Activated T-helper 1 cell treated with anti-CD3 and anti-CD28 coated beads, Interleukin-2, amount 50 U/mL, for 16 hours (primary cell): ENCODE results near the gene ENO2.
A peak's percentile ranks its signal among the peaks of the same experiment; 100 is the strongest.

Experiments
- DNase-seq, 2 donors: peaks; one replicate each; pipeline ENCODE4 v3.0.0-alpha.2; 2020; ENCODE audit warnings: low read depth in 1 of 2, low spot score in 1 of 2

ENO2 gene

DNA sequence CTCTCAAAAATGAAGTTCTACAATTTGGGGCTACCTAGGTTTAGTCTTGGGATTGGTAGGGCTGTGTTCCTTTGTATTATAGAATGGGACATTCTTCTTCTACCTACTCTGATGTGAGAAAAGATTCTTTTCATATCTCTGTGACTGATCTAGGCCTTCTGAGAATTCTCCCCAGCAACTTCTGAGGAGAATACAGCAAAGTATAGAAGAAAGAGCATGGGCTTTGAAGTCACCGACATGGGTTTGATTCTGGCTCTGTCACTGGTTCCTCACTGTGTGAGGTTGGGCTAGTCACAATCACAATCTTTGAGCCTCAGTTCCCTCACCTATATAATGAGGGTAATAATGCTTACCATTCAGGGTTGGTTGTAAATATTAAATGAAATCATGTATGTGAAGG is 18.4 kb downstream of the ENO2 start:
- no peak for DNase-seq

DNA sequence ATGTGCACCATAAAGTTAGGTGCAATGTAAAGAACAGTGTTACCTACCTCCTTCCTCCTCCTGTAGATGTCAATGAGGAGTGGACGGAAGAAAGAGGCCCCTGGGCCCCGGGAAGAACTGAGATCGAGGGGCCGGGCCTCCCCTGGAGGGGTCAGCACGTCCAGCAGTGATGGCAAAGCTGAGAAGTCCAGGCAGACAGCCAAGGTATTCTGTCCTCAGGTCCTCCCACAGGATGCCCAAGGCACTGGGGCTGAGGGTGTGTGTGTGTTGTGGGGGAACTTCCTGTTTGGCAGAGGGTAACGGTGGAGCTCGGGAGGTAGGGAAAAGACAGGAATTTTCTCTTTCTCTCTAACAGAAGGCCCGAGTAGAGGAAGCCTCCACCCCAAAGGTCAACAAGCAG is 19.7 kb downstream of the ENO2 start:
- no peak for DNase-seq

- no peak for DNase-seq
Measured at GRCh38 chr12:6935371-6936193, 21.2 kb downstream of the ENO2 start.

DNA sequence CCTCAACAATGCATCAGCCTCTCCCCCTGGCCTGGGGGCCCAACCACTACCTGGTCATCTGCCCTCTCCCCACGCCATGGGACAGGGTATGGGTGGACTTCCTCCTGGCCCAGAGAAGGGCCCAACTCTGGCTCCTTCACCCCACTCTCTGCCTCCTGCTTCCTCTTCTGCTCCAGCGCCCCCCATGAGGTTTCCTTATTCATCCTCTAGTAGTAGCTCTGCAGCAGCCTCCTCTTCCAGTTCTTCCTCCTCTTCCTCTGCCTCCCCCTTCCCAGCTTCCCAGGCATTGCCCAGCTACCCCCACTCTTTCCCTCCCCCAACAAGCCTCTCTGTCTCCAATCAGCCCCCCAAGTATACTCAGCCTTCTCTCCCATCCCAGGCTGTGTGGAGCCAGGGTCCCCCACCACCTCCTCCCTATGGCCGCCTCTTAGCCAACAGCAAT is 21.8 kb downstream of the ENO2 start:
- DNase-seq, result no peak

DNA sequence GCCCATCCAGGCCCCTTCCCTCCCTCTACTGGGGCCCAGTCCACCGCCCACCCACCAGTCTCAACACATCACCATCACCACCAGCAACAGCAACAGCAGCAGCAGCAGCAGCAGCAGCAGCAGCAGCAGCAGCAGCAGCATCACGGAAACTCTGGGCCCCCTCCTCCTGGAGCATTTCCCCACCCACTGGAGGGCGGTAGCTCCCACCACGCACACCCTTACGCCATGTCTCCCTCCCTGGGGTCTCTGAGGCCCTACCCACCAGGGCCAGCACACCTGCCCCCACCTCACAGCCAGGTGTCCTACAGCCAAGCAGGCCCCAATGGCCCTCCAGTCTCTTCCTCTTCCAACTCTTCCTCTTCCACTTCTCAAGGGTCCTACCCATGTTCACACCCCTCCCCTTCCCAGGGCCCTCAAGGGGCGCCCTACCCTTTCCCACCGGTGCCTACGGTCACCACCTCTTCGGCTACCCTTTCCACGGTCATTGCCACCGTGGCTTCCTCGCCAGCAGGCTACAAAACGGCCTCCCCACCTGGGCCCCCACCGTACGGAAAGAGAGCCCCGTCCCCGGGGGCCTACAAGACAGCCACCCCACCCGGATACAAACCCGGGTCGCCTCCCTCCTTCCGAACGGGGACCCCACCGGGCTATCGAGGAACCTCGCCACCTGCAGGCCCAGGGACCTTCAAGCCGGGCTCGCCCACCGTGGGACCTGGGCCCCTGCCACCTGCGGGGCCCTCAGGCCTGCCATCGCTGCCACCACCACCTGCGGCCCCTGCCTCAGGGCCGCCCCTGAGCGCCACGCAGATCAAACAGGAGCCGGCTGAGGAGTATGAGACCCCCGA is 22.5 kb downstream of the ENO2 start:
- DNase-seq, result no peak

GRCh38 chr12:6937481-6938352 is 23.3 kb downstream of the ENO2 start:
- peak; percentile 82 to 90 for DNase-seq

GRCh38 chr12:6938353-6939190 is 24.2 kb downstream of the ENO2 start:
- DNase-seq, result no peak

DNA sequence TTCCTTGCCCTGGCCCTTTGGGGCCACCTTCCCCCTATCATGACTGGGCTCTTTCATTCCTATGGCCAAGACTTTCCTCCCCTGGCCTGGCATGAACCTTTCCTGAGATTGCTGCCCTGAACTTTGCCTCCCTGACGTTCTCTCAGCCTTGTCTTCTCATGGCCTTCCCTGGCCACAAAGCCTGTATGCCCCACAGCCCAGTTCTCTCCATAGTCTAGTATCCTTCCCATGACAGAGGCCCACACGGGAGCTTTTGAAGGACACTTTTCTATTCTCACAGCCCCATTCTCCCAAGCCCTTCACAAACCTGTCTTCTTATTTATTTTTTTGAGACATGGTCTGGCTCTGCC is 24.8 kb downstream of the ENO2 start:
- no peak for DNase-seq

GRCh38 chr12:6941267-6941666 is 26.9 kb downstream of the ENO2 start:
- DNase-seq, result no peak

- DNase-seq, result no peak
Measured at GRCh38 chr12:6941782-6942181, 27.4 kb downstream of the ENO2 start.

GRCh38 chr12:6942331-6942665 is 27.9 kb downstream of the ENO2 start:
- DNase-seq, result no peak

DNA sequence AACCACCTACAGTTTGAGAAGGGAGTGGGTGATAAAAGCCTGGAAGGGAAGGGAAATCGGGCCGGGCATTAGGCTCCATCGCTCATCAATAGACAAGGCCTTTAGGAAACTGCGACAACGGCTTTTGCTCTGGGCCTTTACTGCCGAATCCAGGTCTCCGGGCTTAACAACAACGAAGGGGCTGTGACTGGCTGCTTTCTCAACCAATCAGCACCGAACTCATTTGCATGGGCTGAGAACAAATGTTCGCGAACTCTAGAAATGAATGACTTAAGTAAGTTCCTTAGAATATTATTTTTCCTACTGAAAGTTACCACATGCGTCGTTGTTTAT is 29.0 kb downstream of the ENO2 start:
- DNase-seq, result peak; percentile 56 to 63

DNA sequence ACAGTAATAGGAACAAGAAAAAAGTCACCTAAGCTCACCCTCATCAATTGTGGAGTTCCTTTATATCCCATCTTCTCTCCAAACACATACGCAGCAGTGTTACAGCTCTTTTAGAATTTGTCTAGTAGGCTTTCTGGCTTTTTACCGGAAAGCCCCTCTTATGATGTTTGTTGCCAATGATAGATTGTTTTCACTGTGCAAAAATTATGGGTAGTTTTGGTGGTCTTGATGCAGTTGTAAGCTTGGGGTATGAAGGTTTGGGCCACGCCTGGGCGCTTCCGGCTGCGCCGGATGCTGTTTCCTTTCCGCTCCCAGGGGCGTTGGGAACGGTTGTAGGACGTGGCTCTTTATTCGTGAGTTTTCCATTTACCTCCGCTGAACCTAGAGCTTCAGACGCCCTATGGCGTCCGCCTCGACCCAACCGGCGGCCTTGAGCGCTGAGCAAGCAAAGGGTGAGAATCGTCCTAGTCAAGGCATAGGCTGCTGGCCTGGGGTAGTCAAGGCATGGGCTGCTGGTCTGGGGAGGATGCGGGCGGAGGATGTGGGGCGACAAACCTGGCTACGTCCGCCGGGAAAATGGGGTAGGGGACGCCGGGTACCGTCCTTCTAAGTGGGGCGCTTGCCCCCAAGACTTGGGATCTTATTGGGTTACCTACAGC is 29.5 kb downstream of the ENO2 start, which contains the start of the genes C12orf57 and RNU7-1:
C12orf57 (plus strand) TSS at position 301 of the 659 bp plus-strand sequence; CDS start at position 401, 100 bp downstream.
RNU7-1 (plus strand) TSS at position 95 of the 659 bp plus-strand sequence.
- peak in 1 of 2 donors; percentile 68 for DNase-seq

DNA sequence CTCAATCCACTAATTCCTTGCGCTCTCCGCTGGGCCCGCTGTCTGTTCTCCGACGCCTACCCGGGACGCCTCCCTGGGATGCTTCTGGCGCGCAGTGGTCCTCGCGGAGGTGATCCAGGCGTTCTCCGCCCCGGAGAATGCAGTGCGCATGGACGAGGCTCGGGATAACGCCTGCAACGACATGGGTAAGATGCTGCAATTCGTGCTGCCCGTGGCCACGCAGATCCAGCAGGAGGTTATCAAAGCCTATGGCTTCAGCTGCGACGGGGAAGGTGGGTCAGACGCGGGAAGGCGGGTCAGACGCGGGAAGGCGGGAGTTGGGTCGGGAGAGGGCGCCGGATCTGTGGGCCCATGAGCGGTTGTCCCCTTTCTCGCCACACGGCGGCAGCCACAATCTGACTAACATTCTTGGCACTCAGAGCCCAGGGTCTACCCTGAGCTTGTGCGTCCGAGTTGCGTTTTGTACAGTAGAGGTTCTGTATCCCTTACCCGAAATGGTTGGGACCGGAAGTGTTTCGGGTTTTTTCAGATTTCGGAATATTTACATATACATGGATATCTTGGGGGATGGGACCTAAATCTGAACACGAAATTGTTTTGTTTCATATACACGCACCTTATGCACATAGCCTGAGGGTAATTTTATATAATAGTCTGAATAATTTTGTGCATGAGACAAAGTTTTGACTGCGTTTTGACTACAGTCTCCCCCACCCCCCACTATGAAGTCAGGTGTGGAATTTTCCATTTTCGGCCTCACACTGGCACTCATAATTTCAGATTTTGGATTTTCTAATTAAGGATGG is 30.2 kb downstream of the ENO2 start:
- peak; percentile 66 to 74 for DNase-seq

- DNase-seq, result no peak
Measured at GRCh38 chr12:6945613-6946012, 31.2 kb downstream of the ENO2 start.

DNA sequence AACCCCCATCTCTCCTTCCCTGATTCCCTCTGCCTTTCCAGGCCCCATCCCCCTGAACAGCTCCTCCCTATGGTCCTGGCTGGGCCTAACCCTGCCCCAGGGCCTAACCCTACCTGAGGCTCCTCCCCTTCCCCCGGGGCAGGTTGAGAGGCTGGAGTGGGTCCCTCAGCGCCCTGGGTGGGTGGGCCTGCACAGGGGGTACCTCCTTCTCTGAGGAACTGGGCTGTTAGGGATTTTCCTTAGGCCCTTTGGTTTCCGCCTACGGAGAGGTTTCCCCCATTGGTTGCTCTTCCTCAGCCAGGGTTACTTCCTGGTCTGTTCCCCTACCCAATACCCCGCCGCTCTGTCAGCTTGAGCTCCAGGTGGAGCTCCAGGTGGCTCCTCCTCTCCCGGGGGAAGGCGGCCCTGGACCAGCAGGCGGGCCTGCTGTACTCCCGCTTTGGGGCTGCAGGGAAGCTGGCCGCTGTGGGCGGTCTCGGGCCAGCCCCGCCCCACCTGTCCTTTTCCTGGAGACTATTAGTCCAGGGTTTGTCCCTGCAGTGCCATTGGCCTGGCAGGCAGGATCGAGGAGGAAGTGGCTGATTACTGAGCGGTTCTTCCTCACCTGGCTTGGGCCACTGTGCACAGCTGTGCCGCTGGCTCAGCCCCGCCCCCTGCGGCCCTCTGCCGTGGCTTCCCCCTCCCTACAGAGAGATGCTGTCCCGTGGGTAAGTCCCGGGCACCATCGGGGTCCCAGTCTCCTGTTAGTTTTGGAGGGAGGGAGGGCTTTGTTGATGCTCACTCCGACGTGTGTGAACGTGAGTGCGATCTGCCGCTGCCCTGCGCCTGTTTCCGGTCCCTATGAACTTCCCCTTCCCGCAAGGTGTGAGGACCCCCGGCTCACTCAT is 31.9 kb downstream of the ENO2 start:
- DNase-seq, result no peak

- DNase-seq, result no peak
Measured at GRCh38 chr12:6946920-6947374, 32.6 kb downstream of the ENO2 start.

DNA sequence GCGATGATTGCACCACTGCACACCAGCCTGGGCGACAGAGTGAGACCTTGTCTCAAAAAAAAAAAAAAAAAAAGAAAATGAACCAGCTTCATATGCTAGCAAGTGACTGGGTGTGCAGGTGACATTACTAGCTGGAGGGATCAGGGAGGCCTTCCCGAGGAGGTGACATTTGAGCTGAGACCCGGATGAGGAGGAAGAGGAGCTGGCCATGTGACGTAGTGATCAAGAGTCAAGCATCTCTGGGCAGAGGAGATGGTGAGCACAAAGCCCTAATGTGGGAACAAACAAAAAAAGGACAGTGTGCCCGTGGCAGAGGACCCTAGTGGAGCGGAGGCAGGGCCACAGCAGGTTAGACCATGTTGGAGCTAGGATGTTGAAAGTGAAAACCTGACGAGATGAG is 33.2 kb downstream of the ENO2 start:
- no peak for DNase-seq
